ENCODE results near the gene GAGE10. TPM values are rescaled to one million over a fixed set of nuclear protein-coding genes. Genes with fewer than 3 reads are reported as not detected.

Gene GAGE10
- total RNA-seq, 4 donors from 2014 or later, result not detected

- Histone ChIP-seq H3K36me3 (no peaks in the 10 kb centered on the region), H3K4me3 (no peak overlapping the region), H3K27ac (no peak overlapping the region), H3K27me3 (no peaks in the 10 kb centered on the region), H3K9me3 (no peaks in the 10 kb centered on the region), H3K4me1 (peaks cover 0 to 36% (median 14%) of the 10 kb centered on the region in 4 donors)
- DNase-seq (ENCODE audit: low spot score in 2 of 2), result no peak
- TF ChIP-seq POLR2A (IDR thresholded peaks at IDR 0.05) (no peak), EP300 (IDR thresholded peaks at IDR 0.05) (no peak), CTCF (IDR thresholded peaks at IDR 0.05) (no peak)
- 22 to 57% methylated on average over 1 of the region's 1 CpG for WGBS, 2 donors
Observed at GRCh38 chrX:49276207-49276606, 27.2 kb upstream of the GAGE10 start.

GRCh38 chrX:49276671-49277534, 26.5 kb upstream of the GAGE10 start:
- no peak for DNase-seq (ENCODE audit: low spot score in 2 of 2)
- no peak overlapping the region for H3K4me3 ChIP-seq
- no peak for TF ChIP-seq POLR2A (IDR thresholded peaks at IDR 0.05)
- TF ChIP-seq EP300 (IDR thresholded peaks at IDR 0.05), result no peak
- no peak for TF ChIP-seq CTCF (IDR thresholded peaks at IDR 0.05)
- peaks cover 0 to 29% (median 7%) of the 10 kb centered on the region in 4 donors for H3K4me1 ChIP-seq
- H3K27me3 ChIP-seq, result no peaks in the 10 kb centered on the region
- peak overlapping the region in 1 of 4 donors; percentile 11 for H3K27ac ChIP-seq
- no peaks in the 10 kb centered on the region for H3K9me3 ChIP-seq
- 65 to 74% methylated on average over 15 to 19 of the region's 19 CpGs for whole genome bisulfite sequencing, 2 donors
- no peaks in the 10 kb centered on the region for H3K36me3 ChIP-seq

GRCh38 chrX:49277535-49277830, 26.0 kb upstream of the GAGE10 start:
- Histone ChIP-seq H3K27ac (peak overlapping the region in 1 of 4 donors; percentile 11), H3K4me1 (peaks cover 0 to 23% (median 3%) of the 10 kb centered on the region in 4 donors), H3K4me3 (no peak overlapping the region), H3K9me3 (no peaks in the 10 kb centered on the region), H3K27me3 (no peaks in the 10 kb centered on the region), H3K36me3 (no peaks in the 10 kb centered on the region)
- no peak for DNase-seq (ENCODE audit: low spot score in 2 of 2)
- WGBS, 2 donors, result 64 to 67% methylated on average over 3 of the region's 3 CpGs
- TF ChIP-seq CTCF (IDR thresholded peaks at IDR 0.05), result no peak
- TF ChIP-seq POLR2A (IDR thresholded peaks at IDR 0.05), result no peak
- no peak for TF ChIP-seq EP300 (IDR thresholded peaks at IDR 0.05)

GRCh38 chrX:49278081-49278480, 25.4 kb upstream of the GAGE10 start:
- H3K9me3 ChIP-seq, result no peaks in the 10 kb centered on the region
- H3K36me3 ChIP-seq, result no peaks in the 10 kb centered on the region
- H3K27me3 ChIP-seq, result no peaks in the 10 kb centered on the region
- no peak for DNase-seq (ENCODE audit: low spot score in 2 of 2)
- TF ChIP-seq POLR2A (IDR thresholded peaks at IDR 0.05) (no peak), EP300 (IDR thresholded peaks at IDR 0.05) (no peak)
- H3K27ac ChIP-seq, result no peak overlapping the region
- no peak overlapping the region for H3K4me3 ChIP-seq
- 75 to 77% methylated on average over 3 of the region's 3 CpGs for WGBS, 2 donors
- peaks cover 0 to 17% (median 0%) of the 10 kb centered on the region in 4 donors for H3K4me1 ChIP-seq

GRCh38 chrX:49282647-49283011, 20.8 kb upstream of the GAGE10 start:
- TF ChIP-seq POLR2A (IDR thresholded peaks at IDR 0.05) (no peak), CTCF (IDR thresholded peaks at IDR 0.05) (peak in 3 of 5 experiments; percentile 4 to 47 (median 23))
- no peaks in the 10 kb centered on the region for H3K4me1 ChIP-seq
- WGBS, 2 donors, result 21 to 36% methylated on average over 11 of the region's 11 CpGs
- no peaks in the 10 kb centered on the region for H3K9me3 ChIP-seq
- peak overlapping the region in 2 of 4 donors; percentile 17 to 44 for H3K27ac ChIP-seq
- H3K27me3 ChIP-seq, result no peaks in the 10 kb centered on the region
- no peak for DNase-seq (ENCODE audit: low spot score in 2 of 2)
- peaks cover 0 to 10% (median 0%) of the 10 kb centered on the region in 3 donors for H3K36me3 ChIP-seq
- no peak overlapping the region for H3K4me3 ChIP-seq

All from tibial nerve (tissue), 4 donors.